Ectodermal cell (in vitro differentiated cells): ENCODE data around the gene SMPDL3A.

Experiments
- H3K27ac ChIP-seq: 2 replicates; pipeline ENCODE4 v1.7.0; 2013; ENCODE audit warnings: mild to moderate bottlenecking, low read depth, low read length; ENCODE audit not compliant: insufficient read depth, poor library complexity, severe bottlenecking
- H3K27me3 ChIP-seq: 2 replicates; pipeline ENCODE4 v1.7.0; 2013; ENCODE audit warnings: mild to moderate bottlenecking, low read length; ENCODE audit not compliant: insufficient read depth, control insufficient read depth, poor library complexity, severe bottlenecking
- H3K36me3 ChIP-seq: one replicate; pipeline ENCODE4 v1.7.0; 2013; ENCODE audit warnings: low read length; ENCODE audit not compliant: control insufficient read depth, insufficient read depth
- H3K4me1 ChIP-seq: one replicate; pipeline ENCODE4 v1.7.0; 2013; ENCODE audit warnings: low read length; ENCODE audit not compliant: control insufficient read depth, insufficient read depth
- H3K4me3 ChIP-seq: 2 replicates; pipeline ENCODE4 v1.7.0; 2013; ENCODE audit warnings: low read depth, low read length, control low read depth; ENCODE audit not compliant: insufficient read depth
- H3K9me3 ChIP-seq: 2 replicates; pipeline ENCODE4 v1.7.0; 2013; ENCODE audit warnings: mild to moderate bottlenecking, low read length, moderate library complexity; ENCODE audit not compliant: control insufficient read depth
- WGBS, 2 experiments: methylation state at CpG; one replicate each; pipeline ENCODE4 v1.1.7; 2013; ENCODE audit warnings: missing lambda C conversion rate in 2 of 2; 5-methylcytosine and 5-hydroxymethylcytosine counted together

SMPDL3A gene

DNA sequence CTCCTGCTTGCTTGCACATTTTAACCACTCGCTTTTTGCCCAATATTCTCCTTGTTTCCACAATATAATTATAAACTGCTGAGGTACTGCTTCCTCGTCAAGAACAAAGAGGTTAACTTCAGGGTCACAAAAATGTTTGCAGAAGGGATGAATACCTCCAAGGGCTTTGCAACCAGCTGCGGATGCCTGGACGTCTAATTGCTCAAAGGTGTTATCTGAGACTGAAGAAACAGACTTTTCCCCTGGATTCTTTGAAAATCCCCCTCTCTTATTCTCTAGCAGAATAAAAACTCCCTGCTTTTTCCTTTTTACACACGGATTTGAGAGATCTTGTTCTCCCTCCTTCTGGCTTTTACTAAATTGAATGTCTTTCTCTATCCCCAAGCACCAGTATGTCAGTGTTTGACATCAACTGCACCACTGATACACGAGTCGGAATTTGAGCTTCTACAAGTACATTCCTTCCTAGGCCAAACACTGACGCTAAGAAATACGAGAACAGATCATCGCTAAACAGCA lies 336 bp upstream of the SMPDL3A start:
- Histone ChIP-seq H3K36me3 (no peaks in the 10 kb centered on the region), H3K4me1 (no peaks in the 10 kb centered on the region), H3K27me3 (peaks cover 36% of the 10 kb centered on the region), H3K4me3 (peak overlapping the region; percentile 59), H3K27ac (peak overlapping the region; percentile 38), H3K9me3 (no peaks in the 10 kb centered on the region)
- WGBS, 2 experiments, result 14 to 17% methylated on average over 10 of the region's 10 CpGs

DNA sequence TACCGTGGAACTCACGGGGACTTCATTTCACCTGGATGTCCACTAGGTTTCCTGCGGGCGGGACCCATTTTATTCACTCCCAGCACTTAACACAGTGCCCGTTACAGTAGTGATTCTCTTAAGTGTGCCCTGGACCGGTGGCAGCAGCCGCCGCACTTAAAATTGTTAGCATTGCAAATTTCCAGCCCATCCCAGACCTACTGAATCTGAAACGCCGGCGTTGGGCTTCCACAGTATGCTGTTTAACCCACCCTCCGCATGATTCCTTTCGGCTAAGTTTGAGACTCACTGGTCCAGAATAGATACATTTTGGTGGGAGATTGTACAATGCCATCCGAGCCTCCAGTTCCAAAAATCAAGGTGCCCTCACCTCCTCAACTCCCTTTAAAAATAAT lies 967 bp downstream of the SMPDL3A start:
- Histone ChIP-seq H3K36me3 (no peaks in the 10 kb centered on the region), H3K27me3 (peaks cover 36% of the 10 kb centered on the region), H3K4me3 (peak overlapping the region; percentile 59), H3K9me3 (no peaks in the 10 kb centered on the region), H3K27ac (no peak overlapping the region), H3K4me1 (no peaks in the 10 kb centered on the region)
- 3 to 5% methylated on average over 13 to 14 of the region's 14 CpGs for WGBS, 2 experiments

DNA sequence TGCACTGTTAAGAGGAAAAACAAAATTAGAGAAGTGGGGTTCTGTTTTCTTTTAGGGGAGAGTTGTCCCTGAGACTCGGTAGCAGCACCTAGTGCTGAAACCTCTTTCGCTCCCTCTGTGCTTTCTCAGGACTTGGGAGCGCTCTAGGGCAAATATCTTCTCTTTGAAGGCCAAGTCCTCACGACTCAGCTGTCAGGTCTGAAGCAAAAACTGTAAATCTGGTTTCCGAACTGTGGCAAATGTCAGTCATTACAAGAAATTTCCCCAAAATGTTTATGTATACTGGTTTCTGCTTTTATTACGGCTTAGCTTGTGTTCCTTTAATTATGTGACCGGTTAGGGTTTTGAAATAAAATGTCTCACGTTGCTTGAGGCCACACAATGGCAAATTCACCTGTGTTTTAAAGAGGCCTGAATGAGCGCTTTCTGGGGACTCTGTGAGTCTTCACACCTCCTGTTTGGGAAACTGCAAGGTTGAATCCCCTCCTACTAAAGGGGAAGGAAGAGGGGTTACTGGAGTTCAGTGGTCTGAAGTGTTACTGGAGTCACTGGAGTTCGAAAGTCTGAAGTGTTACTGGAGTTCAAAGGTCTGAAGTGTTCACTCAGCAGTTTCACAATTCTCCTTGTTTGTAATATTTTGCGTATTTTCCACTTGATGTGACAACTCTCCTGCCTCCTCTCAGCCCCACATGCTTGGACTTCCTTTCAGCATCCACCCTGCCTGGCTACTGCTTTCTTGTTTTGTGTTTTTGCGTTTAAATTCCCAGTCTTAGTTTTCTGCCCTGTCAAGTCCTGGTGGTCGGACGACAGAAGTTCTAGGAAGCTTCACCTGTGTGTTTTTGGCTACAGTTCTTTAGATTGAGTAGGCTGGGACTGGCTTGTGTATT lies 1.6 kb downstream of the SMPDL3A start:
- peaks cover 36% of the 10 kb centered on the region for H3K27me3 ChIP-seq
- peak overlapping the region; percentile 59 for H3K4me3 ChIP-seq
- H3K4me1 ChIP-seq, result no peaks in the 10 kb centered on the region
- H3K27ac ChIP-seq, result no peak overlapping the region
- WGBS, 2 experiments, result 66 to 68% methylated on average over 14 of the region's 14 CpGs
- H3K36me3 ChIP-seq, result no peaks in the 10 kb centered on the region
- no peaks in the 10 kb centered on the region for H3K9me3 ChIP-seq

DNA sequence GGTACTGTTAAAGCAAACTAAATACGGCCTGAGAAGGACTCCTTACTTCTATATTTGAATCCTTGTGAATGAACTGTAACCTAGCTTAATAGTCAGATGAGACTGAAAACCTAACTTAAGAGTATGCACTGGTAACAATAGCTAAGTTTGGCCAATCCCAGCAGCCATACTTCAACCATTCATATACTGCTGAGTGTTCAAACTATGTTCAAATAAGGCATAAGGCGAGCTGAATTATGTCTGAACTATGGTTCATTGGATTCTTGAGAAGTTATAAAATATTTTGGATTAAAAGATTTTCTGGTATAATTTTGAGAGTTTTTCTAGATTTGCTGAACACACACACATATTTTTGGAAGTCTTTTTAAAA lies 2.2 kb downstream of the SMPDL3A start:
- no peaks in the 10 kb centered on the region for H3K4me1 ChIP-seq
- H3K27me3 ChIP-seq, result peaks cover 36% of the 10 kb centered on the region
- no peak overlapping the region for H3K27ac ChIP-seq
- no peaks in the 10 kb centered on the region for H3K36me3 ChIP-seq
- no peaks in the 10 kb centered on the region for H3K9me3 ChIP-seq
- H3K4me3 ChIP-seq, result no peak overlapping the region
- WGBS, 2 experiments, result 96 to 100% methylated on average over 2 of the region's 2 CpGs

DNA sequence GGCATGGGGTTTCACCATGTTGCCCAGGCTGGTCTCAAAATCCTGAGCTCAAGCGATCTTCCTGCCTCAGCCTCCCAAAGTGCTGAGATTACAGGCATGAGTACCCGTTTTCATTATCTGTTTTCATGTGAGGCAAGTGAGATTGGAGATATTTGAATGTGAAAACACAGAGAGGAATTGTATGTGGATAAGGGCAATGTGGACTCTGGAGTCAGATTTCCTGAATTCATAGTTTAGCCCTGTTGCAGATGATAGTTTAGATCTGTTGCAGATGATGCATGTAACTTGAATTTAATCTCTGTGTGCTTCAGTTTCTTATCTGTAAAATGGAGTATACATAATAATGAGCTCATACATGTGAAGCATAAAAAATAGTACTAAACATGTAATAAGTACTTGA lies 3.7 kb downstream of the SMPDL3A start:
- H3K27me3 ChIP-seq, result peaks cover 31% of the 10 kb centered on the region
- no peaks in the 10 kb centered on the region for H3K9me3 ChIP-seq
- 81 to 92% methylated on average over 2 of the region's 2 CpGs for WGBS, 2 experiments
- H3K4me3 ChIP-seq, result no peak overlapping the region
- H3K27ac ChIP-seq, result no peak overlapping the region
- H3K36me3 ChIP-seq, result no peaks in the 10 kb centered on the region
- H3K4me1 ChIP-seq, result no peaks in the 10 kb centered on the region

DNA sequence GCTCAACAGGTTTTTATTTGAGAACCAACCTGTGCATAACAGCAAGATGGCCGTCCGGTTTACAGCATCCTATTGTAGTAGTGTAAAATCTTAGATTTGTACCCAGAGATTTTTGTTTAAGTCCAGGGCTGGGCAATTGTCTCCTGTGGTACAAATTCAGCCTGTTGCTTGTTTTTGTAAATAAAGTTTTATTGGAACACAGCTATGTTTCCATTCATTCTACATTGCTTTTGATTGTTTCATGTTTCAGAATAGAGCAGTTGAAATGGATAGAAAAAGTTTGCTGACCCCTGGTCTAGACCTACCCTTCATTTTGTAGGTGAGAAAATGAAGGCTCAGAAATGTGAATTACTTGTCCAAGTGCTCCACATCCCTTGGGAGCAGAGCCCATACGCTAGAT lies 8.5 kb downstream of the SMPDL3A start:
- no peaks in the 10 kb centered on the region for H3K4me1 ChIP-seq
- WGBS, 2 experiments, result 95% methylated on average over 3 of the region's 3 CpGs
- H3K36me3 ChIP-seq, result no peaks in the 10 kb centered on the region
- no peaks in the 10 kb centered on the region for H3K9me3 ChIP-seq
- no peak overlapping the region for H3K4me3 ChIP-seq
- H3K27me3 ChIP-seq, result no peaks in the 10 kb centered on the region
- no peak overlapping the region for H3K27ac ChIP-seq

DNA sequence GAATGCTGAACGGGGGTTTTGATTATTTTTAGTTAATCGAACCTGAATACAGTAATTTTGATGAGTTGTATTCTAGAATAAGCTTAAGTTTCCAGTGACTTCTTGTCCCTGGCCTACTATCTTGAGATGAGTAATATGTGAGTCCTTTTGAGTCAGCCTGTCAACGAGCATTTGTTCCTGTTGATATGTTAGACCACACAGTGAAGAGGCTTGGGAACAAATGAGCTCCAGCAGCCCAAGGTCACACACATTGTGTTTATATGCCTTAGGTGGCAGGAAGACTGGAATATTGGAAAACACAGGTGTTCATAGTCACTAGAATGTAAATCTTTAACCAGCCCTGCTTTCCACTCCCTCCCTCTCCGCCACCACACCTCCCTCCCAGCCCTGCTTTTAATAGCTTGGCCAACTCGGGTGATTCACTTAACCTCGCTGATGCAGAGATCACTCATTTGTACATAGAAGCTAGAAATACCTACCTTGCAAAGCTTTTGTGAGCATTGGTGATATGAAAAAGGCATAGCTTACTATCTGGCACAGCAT lies 9.1 kb downstream of the SMPDL3A start:
- no peaks in the 10 kb centered on the region for H3K4me1 ChIP-seq
- H3K27ac ChIP-seq, result no peak overlapping the region
- H3K4me3 ChIP-seq, result no peak overlapping the region
- no peaks in the 10 kb centered on the region for H3K36me3 ChIP-seq
- 94 to 96% methylated on average over 6 of the region's 6 CpGs for WGBS, 2 experiments
- H3K9me3 ChIP-seq, result no peaks in the 10 kb centered on the region
- H3K27me3 ChIP-seq, result no peaks in the 10 kb centered on the region

DNA sequence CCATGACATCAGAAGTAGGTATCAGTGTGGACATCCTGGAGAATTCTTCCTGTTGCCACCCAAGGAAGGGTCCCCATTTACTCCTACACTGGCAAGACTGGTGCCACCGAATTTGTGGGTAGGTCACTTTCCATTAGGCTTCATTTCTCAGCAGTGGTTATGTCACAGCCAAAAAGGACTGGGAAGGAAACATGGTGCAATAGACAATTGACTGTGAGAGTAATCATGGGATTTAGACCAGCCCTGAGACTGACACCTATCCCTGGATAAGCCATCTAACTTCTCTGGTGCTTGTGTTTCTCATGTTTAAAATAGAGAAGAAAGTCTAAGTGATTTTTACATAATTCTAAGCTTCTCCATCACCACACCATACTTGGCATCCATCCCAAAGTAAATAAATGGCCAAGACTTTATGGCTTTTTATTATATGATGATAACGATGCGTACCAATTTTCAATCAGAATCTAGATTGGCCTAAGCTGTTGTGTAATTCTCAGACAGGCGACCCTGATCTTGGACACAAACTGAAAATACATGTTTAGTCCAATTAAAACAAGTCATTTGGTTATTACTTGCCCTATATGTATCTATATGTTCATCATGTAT lies 10.2 kb downstream of the SMPDL3A start:
- no peak overlapping the region for H3K27ac ChIP-seq
- WGBS, 2 experiments, result 96 to 97% methylated on average over 4 of the region's 4 CpGs
- H3K4me1 ChIP-seq, result no peaks in the 10 kb centered on the region
- no peaks in the 10 kb centered on the region for H3K9me3 ChIP-seq
- no peak overlapping the region for H3K4me3 ChIP-seq
- no peaks in the 10 kb centered on the region for H3K27me3 ChIP-seq
- no peaks in the 10 kb centered on the region for H3K36me3 ChIP-seq

DNA sequence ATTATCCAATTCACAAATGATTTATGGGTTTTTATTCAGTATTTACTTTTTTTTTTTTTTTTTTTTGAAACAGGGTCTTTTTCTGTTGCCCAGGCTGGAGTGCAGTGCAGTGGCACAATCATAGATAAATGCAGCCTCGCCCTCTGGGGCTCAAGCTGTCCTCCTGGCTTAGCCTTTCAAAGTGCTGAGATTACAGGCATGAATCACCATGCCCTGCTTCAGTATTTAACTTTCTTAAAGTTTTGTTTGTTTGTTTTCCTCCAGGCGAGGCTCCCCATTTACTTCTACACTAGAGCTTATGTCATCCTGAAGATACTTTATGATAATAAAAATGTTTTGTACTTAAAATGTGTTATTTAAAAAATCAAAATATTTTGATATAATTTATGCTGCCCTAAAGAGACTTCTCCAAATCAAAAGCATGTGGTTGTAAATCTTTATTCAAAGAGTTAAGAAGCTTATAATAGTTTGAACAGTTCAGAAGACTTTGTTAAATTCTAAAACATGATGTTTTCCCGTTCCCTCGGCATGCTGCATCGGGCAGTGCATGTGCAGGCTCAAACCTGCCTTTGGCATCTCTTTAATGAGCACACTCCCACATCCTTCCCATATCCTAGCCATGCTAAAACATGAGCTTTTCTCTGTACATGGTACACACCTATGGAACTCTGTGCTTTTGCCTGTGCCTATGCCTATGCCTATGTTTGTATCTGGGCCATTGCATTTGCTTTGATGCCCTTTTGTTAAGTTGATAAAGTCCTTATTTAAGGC lies 11.0 kb downstream of the SMPDL3A start:
- Histone ChIP-seq H3K36me3 (no peaks in the 10 kb centered on the region), H3K4me1 (no peaks in the 10 kb centered on the region), H3K4me3 (no peak overlapping the region), H3K27me3 (no peaks in the 10 kb centered on the region), H3K9me3 (no peaks in the 10 kb centered on the region), H3K27ac (no peak overlapping the region)
- WGBS, 2 experiments, result 89 to 93% methylated on average over 4 of the region's 5 CpGs

DNA sequence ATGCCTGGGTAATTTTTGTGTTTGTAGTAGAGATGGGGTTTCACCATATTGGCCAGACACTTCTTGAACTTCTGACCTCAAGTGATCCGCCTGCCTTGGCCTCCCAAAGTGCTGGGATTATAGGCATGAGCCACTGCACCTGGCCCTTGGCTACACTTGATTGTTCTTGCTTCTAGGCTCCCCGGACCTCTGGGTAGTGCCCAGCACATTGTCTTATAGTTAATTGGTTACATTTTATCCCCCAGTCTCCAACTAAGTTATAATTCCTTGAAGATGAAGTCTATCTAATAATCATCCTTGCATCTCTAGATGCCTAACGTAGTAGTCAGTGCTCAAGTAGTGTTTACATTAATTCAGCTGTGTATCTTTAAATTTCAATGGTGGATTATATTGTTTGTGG lies 11.8 kb downstream of the SMPDL3A start:
- H3K27me3 ChIP-seq, result no peaks in the 10 kb centered on the region
- H3K36me3 ChIP-seq, result no peaks in the 10 kb centered on the region
- H3K9me3 ChIP-seq, result no peaks in the 10 kb centered on the region
- H3K4me3 ChIP-seq, result no peak overlapping the region
- H3K27ac ChIP-seq, result no peak overlapping the region
- no peaks in the 10 kb centered on the region for H3K4me1 ChIP-seq
- 93 to 98% methylated on average over 3 of the region's 3 CpGs for WGBS, 2 experiments
